WERI-Rb-1 (cell line): ENCODE data around the gene EFNA2.

Experiments
- DNase-seq: peaks from one replicate; pipeline ENCODE4 v3.0.0-alpha.2; 2020
- H3K27ac ChIP-seq: fragments of 250-450 bp; sonication (Bioruptor Pico); 2 replicates; pipeline ENCODE4 v1.5.1; 2020; ENCODE audit warnings: mild to moderate bottlenecking, moderate library complexity
- H3K27me3 ChIP-seq: fragments of 250-450 bp; sonication (Bioruptor Pico); 2 replicates; pipeline ENCODE4 v1.5.1; 2021; ENCODE audit warnings: mild to moderate bottlenecking, low read depth, moderate library complexity; ENCODE audit not compliant: insufficient read depth, severe bottlenecking
- H3K36me3 ChIP-seq: fragments of 250-450 bp; sonication (Bioruptor Pico); 2 replicates; pipeline ENCODE4 v1.5.1; 2020; ENCODE audit warnings: mild to moderate bottlenecking, moderate library complexity
- H3K4me3 ChIP-seq: 2 replicates; pipeline ENCODE4 v1.5.1; 2011; ENCODE audit warnings: low read depth, mild to moderate bottlenecking, control low read depth, low read length
- H3K9me3 ChIP-seq: fragments of 250-450 bp; sonication (Bioruptor Pico); 2 replicates; pipeline ENCODE4 v1.5.1; 2021; ENCODE audit warnings: mild to moderate bottlenecking, moderate library complexity; ENCODE audit not compliant: severe bottlenecking
- CTCF ChIP-seq: IDR thresholded peaks from 2 replicates; pipeline ENCODE4 v1.5.1; 2011; ENCODE audit warnings: low read depth, mild to moderate bottlenecking, control low read depth, inconsistent platforms, low read length

The EFNA2 gene

DNA sequence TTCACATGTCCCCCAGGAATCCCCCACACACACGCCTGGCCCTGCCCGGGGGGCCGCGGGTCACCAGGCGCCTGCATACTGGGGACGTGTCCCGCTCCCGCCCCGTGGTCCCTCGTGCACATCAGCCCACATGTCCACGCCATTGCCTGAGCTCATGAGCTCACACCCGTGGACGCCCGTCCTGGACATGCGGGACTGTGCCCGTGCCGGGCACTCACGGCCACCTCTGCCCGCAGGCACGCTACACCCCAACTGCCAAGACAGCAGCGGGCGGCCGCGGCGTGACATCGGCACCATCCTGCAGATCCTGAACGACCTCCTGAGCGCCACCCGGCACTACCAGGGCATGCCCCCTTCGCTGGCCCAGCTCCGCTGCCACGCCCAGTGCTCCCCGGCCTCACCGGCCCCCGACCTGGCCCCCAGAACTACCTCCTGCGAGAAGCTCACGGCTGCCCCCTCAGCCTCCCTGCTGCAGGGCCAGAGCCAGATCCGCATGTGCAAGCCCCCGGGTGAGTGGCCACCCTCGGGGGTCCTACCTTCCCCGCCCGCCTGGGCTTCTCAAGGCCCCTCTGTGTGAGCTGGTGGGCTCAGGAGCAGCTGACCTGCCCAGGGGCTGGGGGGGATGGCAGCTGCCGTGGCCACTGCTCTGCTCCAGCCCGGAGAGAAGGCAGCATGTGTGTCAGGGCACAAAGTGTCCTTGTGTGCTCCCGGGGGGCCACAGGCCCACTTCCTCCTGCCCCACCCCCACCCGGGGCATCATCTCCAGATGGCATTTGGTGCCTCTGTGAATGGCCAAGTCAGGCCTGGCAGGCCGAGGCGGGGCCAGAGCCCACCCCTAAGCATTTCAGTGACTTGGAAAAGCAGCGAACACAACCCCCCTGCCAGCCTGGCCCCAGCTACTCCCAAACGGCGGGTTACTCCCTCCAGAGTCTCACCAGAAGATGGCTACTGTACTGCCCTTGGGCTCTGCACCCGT, 30.2 kb upstream of the EFNA2 start:
- TF ChIP-seq CTCF, result no peak
- H3K27me3 ChIP-seq, result no peaks in the 10 kb centered on the region
- no peak overlapping the region for H3K27ac ChIP-seq
- H3K36me3 ChIP-seq, result peaks cover 73% of the 10 kb centered on the region
- H3K4me3 ChIP-seq, result no peak overlapping the region
- H3K9me3 ChIP-seq, result no peaks in the 10 kb centered on the region
- DNase-seq, result no peak

DNA sequence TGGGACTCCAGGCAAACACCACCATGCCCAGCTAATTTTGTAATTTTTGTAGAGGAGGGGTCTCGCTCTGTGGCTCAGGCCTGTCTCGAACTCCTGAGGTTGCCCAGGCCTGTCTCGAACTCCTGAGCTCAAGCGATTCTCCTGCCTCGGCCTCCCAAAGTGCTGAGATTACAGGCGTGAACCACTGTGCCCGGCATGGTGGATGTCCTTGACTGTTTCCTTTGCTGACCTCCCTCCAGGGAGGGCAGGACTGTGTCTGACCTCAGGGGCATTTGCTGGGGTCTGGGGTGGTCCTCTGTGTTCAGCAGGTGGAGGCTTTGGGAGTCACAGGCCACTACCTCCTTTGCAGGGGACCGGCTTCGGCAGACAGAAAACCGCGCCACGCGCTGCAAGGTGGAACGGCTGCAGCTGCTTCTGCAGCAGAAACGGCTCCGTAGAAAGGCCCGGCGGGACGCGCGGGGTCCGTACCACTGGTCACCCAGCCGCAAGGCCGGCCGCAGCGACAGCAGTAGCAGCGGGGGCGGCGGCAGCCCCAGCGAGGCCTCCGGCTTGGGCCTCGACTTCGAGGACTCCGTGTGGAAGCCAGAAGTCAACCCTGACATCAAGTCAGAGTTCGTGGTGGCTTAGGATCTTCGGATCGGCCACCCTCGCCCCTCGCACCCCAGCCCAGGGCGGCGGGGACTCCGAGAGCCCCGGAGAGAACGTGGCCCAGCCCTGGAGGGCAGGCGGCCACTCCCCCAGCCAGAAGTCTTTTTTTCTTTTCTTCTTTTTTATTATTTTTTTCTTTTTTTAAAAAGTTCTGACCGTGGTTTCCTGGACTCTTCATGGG, 28.8 kb upstream of the EFNA2 start:
- Histone ChIP-seq H3K27me3 (no peaks in the 10 kb centered on the region), H3K9me3 (no peaks in the 10 kb centered on the region), H3K4me3 (no peak overlapping the region), H3K27ac (no peak overlapping the region), H3K36me3 (peaks cover 60% of the 10 kb centered on the region)
- no peak for DNase-seq
- no peak for TF ChIP-seq CTCF

- peaks cover 53% of the 10 kb centered on the region for H3K36me3 ChIP-seq
- no peak for DNase-seq
- no peak for TF ChIP-seq CTCF
- H3K27ac ChIP-seq, result no peak overlapping the region
- no peak overlapping the region for H3K4me3 ChIP-seq
- no peaks in the 10 kb centered on the region for H3K27me3 ChIP-seq
- no peaks in the 10 kb centered on the region for H3K9me3 ChIP-seq
Measured at GRCh38 chr19:1257475-1258162, 28.1 kb upstream of the EFNA2 start.

DNA sequence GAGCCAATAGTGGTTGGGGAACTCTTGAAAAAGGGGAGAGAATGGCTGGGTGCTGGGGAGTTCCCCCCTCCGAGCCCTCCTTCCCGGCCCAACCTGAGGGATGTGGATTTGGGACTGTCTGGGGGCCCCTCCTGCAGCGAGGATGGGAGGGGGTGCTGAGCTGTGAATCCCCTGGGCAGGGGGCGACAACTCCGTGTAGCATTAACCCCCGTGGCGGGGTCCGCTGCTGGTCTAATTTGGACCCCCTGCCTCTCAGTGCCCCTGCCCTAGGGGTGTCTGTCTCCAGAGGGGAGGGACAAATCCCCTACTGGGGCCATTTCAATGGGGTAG, 27.5 kb upstream of the EFNA2 start:
- H3K27me3 ChIP-seq, result no peaks in the 10 kb centered on the region
- H3K9me3 ChIP-seq, result no peaks in the 10 kb centered on the region
- no peak for TF ChIP-seq CTCF
- H3K36me3 ChIP-seq, result peaks cover 48% of the 10 kb centered on the region
- no peak for DNase-seq
- no peak overlapping the region for H3K4me3 ChIP-seq
- no peak overlapping the region for H3K27ac ChIP-seq

GRCh38 chr19:1258707-1259205, 26.9 kb upstream of the EFNA2 start:
- peaks cover 42% of the 10 kb centered on the region for H3K36me3 ChIP-seq
- no peaks in the 10 kb centered on the region for H3K9me3 ChIP-seq
- no peak for TF ChIP-seq CTCF
- DNase-seq, result no peak
- H3K4me3 ChIP-seq, result no peak overlapping the region
- no peaks in the 10 kb centered on the region for H3K27me3 ChIP-seq
- H3K27ac ChIP-seq, result peak overlapping the region; percentile 57
